Measurements from ENCODE around the gene MPP3. TPM values are rescaled to one million over a fixed set of nuclear protein-coding genes. Genes with fewer than 3 reads are reported as not detected.
A peak's percentile ranks its signal among the peaks of the same experiment; 100 is the strongest.

MPP3 gene
- total RNA-seq, 3 donors from 2014 or later (not counting 1 experiment from before 2014, with no cell fraction given) = not detected

DNA sequence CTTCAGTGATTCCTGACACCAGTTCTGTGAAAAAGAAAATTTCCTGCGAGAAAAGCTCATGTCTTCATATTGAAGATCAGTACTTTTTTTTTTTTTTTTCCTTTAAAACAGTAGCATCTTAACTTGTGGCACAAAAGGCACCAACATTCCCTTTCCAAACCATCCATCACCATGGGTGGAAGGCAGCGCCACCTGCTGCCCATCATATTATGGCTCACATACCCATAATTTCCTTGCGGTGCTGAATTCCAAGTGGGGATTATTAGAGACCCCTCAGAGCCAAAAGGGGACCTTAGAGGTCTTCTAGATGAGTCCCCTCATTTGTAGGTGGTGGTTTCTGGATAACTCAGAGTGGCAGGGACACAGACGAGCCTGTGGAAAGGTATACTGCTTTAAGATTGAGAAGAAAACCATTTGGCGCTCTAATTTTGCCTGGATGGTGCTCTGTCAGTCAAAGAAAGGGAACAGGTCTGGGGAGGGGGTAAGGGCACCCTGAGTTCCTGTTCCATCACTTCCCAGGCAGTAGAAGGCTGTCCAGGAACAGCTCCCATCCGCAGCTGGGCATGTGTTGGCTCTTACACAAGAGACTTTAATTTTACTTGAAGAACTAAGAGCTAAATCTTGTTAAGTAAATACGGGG is 66.4 kb downstream of the MPP3 start:
- H3K9me3 ChIP-seq (ENCODE audit: control insufficient read depth, insufficient read depth, low read length) = no peaks in the 10 kb centered on the region
- intact Hi-C loops (cut with micrococcal nuclease) = no loop called here
- Mint-ChIP-seq H3K36me3 (no peaks in the 10 kb centered on the region), H3K27me3 (ENCODE audit: low read depth in 2 of 2) (peaks cover 7 to 10% of the 10 kb centered on the region in 2 donors), H3K9me3 (no peaks in the 10 kb centered on the region), H3K4me1 (no peaks in the 10 kb centered on the region), H3K27ac (no peak overlapping the region), H3K4me3 (no peak overlapping the region)
- no peaks in the 10 kb centered on the region for H3K36me3 ChIP-seq (ENCODE audit: control insufficient read depth, insufficient read depth, low read length)
- DNase-seq (peak; percentile 39 to 78), ATAC-seq (peak in 1 of 3 donors; percentile 43)
- no peaks in the 10 kb centered on the region for H3K4me1 ChIP-seq (ENCODE audit: control insufficient read depth, insufficient read depth, low read length)
- WGBS (ENCODE audit: insufficient coverage) = 68% methylated on average over 6 of the region's 7 CpGs
- no peak overlapping the region for H3K27ac ChIP-seq (ENCODE audit: low read length)
- H3K27me3 ChIP-seq (ENCODE audit: control insufficient read depth, insufficient read depth, low read length) = no peaks in the 10 kb centered on the region
- TF ChIP-seq, protein P1, sequence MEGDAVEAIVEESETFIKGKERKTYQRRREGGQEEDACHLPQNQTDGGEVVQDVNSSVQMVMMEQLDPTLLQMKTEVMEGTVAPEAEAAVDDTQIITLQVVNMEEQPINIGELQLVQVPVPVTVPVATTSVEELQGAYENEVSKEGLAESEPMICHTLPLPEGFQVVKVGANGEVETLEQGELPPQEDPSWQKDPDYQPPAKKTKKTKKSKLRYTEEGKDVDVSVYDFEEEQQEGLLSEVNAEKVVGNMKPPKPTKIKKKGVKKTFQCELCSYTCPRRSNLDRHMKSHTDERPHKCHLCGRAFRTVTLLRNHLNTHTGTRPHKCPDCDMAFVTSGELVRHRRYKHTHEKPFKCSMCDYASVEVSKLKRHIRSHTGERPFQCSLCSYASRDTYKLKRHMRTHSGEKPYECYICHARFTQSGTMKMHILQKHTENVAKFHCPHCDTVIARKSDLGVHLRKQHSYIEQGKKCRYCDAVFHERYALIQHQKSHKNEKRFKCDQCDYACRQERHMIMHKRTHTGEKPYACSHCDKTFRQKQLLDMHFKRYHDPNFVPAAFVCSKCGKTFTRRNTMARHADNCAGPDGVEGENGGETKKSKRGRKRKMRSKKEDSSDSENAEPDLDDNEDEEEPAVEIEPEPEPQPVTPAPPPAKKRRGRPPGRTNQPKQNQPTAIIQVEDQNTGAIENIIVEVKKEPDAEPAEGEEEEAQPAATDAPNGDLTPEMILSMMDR (IDR thresholded peaks at IDR 0.05) = peak; percentile 82
- H3K4me3 ChIP-seq (ENCODE audit: low read length) = no peak overlapping the region

DNA sequence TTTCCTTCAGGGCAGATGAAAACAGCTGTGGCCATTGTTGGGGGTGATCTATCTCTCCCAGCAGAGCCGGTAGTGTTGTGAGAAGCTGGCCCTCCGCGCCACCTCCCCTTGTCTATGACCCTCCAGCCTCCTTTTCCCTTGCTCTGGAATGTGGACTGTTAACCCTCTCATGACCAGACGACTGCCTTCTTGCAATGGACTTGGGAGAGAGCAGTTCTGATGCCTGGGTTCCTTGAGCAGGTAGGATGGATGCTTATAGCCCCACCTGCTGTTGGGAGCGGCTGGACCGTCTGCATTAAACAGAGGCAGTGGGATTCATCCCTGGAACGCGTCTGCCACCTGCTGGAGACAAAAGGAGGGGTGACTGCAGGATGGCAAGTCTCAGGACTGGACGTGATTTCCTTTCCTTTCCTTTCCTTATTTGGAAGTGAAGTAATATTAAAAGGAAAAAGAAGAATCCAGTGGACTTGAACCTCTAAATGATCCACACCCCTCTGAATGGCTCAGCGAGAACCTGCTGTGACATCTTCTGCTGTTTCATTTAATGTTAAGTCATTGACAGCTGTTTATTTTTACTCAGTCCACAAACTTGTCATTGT is 72.6 kb downstream of the MPP3 start:
- Mint-ChIP-seq H3K4me3 (no peak overlapping the region), H3K4me1 (peaks cover 5 to 17% of the 10 kb centered on the region in 2 donors), H3K27ac (no peak overlapping the region), H3K9me3 (no peaks in the 10 kb centered on the region), H3K27me3 (ENCODE audit: low read depth in 2 of 2) (peaks cover 32 to 37% of the 10 kb centered on the region in 2 donors), H3K36me3 (no peaks in the 10 kb centered on the region)
- H3K4me1 ChIP-seq (ENCODE audit: control insufficient read depth, insufficient read depth, low read length) = peaks cover 34% of the 10 kb centered on the region
- no peak overlapping the region for H3K27ac ChIP-seq (ENCODE audit: low read length)
- ATAC-seq = peak; percentile 92 to 98 (median 98)
- H3K27me3 ChIP-seq (ENCODE audit: control insufficient read depth, insufficient read depth, low read length) = peaks cover 31% of the 10 kb centered on the region
- DNase-seq = peak; percentile 85 to 93
- no peak overlapping the region for H3K4me3 ChIP-seq (ENCODE audit: low read length)
- intact Hi-C loops (cut with micrococcal nuclease) = loop anchor here (1.0 kb wide), 2 partner anchors 66 to 184 kb away; no protein-coding TSS in a partner anchor
- H3K9me3 ChIP-seq (ENCODE audit: control insufficient read depth, insufficient read depth, low read length) = no peaks in the 10 kb centered on the region
- TF ChIP-seq, protein P1 (IDR thresholded peaks at IDR 0.05) = peak; percentile 98
- WGBS (ENCODE audit: insufficient coverage) = 20% methylated on average over 10 of the region's 10 CpGs
- no peaks in the 10 kb centered on the region for H3K36me3 ChIP-seq (ENCODE audit: control insufficient read depth, insufficient read depth, low read length)

- H3K27ac Mint-ChIP-seq = no peak overlapping the region
- no peak for ATAC-seq
Measured at GRCh38 chr17:43759836-43760235, 73.1 kb downstream of the MPP3 start.

More at GRCh38 chr17:43759836-43760235, 73.1 kb downstream of the MPP3 start:
- Mint-ChIP-seq H3K36me3 (no peaks in the 10 kb centered on the region), H3K27me3 (ENCODE audit: low read depth in 2 of 2) (peaks cover 32 to 37% of the 10 kb centered on the region in 2 donors), H3K4me3 (no peak overlapping the region), H3K4me1 (peaks cover 5 to 18% of the 10 kb centered on the region in 2 donors), H3K9me3 (no peaks in the 10 kb centered on the region)
- H3K9me3 ChIP-seq (ENCODE audit: control insufficient read depth, insufficient read depth, low read length) = no peaks in the 10 kb centered on the region
- no peak overlapping the region for H3K27ac ChIP-seq (ENCODE audit: low read length)
- no peak for DNase-seq
- H3K27me3 ChIP-seq (ENCODE audit: control insufficient read depth, insufficient read depth, low read length) = peaks cover 35% of the 10 kb centered on the region
- TF ChIP-seq, protein P1 (IDR thresholded peaks at IDR 0.05) = no peak
- WGBS (ENCODE audit: insufficient coverage) = 83% methylated on average over 7 of the region's 7 CpGs
- no peak overlapping the region for H3K4me3 ChIP-seq (ENCODE audit: low read length)
- H3K36me3 ChIP-seq (ENCODE audit: control insufficient read depth, insufficient read depth, low read length) = no peaks in the 10 kb centered on the region
- peaks cover 39% of the 10 kb centered on the region for H3K4me1 ChIP-seq (ENCODE audit: control insufficient read depth, insufficient read depth, low read length)
- intact Hi-C loops (cut with micrococcal nuclease) = loop anchor here (1.0 kb wide), 2 partner anchors 66 to 184 kb away; no protein-coding TSS in a partner anchor
